ENCODE data around the gene ALPG. TPM values are rescaled to one million over a fixed set of nuclear protein-coding genes. Genes with fewer than 3 reads are reported as not detected.
A peak's percentile ranks its signal among the peaks of the same experiment; 100 is the strongest.

ALPG gene
- total and polyA plus RNA-seq, 2 of the 13 experiments (the other 11 are each of a cell fraction or from before 2014, with no cell fraction given): not detected

DNA sequence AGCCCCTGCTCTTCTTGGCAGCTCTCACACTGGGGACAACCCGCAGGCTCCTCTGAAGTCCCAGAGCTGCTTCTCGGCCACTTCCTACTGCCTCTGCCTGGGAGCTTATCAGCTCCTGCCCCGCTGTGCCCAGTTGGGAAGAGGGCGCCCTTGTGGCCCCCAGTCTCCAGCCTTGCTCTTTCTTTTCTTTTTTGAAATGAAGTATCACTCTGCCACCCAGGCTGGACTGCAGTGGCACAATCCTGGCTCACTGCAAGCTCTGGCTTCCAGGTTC is 28.7 kb downstream of the ALPG start:
- no peaks in the 10 kb centered on the region for H3K36me3 ChIP-seq (replicated peaks in 1 of 2; ENCODE audit: control insufficient read depth in 1 of 2, insufficient read depth in 2 of 2, low read length in 2 of 2)
- no peak overlapping the region for H3K27ac ChIP-seq (ENCODE audit: extremely low read length, insufficient read depth, low read length)
- peaks cover 5% of the 10 kb centered on the region for H3K4me1 ChIP-seq (ENCODE audit: insufficient read depth, low read length)
- no peak overlapping the region for H3K4me2 ChIP-seq (ENCODE audit: low read depth, low read length)
- TF ChIP-seq, protein P1, sequence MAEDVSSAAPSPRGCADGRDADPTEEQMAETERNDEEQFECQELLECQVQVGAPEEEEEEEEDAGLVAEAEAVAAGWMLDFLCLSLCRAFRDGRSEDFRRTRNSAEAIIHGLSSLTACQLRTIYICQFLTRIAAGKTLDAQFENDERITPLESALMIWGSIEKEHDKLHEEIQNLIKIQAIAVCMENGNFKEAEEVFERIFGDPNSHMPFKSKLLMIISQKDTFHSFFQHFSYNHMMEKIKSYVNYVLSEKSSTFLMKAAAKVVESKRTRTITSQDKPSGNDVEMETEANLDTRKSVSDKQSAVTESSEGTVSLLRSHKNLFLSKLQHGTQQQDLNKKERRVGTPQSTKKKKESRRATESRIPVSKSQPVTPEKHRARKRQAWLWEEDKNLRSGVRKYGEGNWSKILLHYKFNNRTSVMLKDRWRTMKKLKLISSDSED (CRISPR knock-in tag; IDR thresholded peaks at IDR 0.05): no peak
- TF ChIP-seq ZNF709 (CRISPR knock-in tag; IDR thresholded peaks at IDR 0.05) (no peak), NFE2 (CRISPR knock-in tag; IDR thresholded peaks at IDR 0.05) (no peak), SNAI1 (CRISPR knock-in tag; IDR thresholded peaks at IDR 0.05; ENCODE audit: borderline replicate concordance) (no peak), MTF1 (CRISPR knock-in tag; IDR thresholded peaks at IDR 0.05) (no peak), ZNF354B (CRISPR knock-in tag; IDR thresholded peaks at IDR 0.05) (no peak), TBL1XR1 (IDR thresholded peaks at IDR 0.05; ENCODE audit: borderline replicate concordance, low read length, partially characterized antibody) (no peak), RORA (CRISPR knock-in tag; IDR thresholded peaks at IDR 0.05) (no peak)
- ATAC-seq (no peak), DNase-seq (ENCODE audit: low spot score) (no peak), FAIRE-seq (no peak)
- ChIA-PET POLR2A (no interaction called here), CTCF (ENCODE audit: low intra/inter-chr PET ratio, low total read pairs) (no interaction called here)
- 30% methylated on average over 4 of the region's 4 CpGs for WGBS (ENCODE audit: low lambda C conversion rate)
- no peak overlapping the region for H3K4me3 ChIP-seq (replicated peaks in 1 of 3; ENCODE audit: insufficient read depth in 1 of 3, low read depth in 2 of 3, low read length in 3 of 3)
- no peak overlapping the region for H3K9ac ChIP-seq (ENCODE audit: insufficient read depth, low read depth, low read length)
- BruUV-seq (replicated peaks): no TSS peak
- no peak overlapping the region for H2AFZ ChIP-seq (ENCODE audit: low read length)
- no peaks in the 10 kb centered on the region for H3K79me2 ChIP-seq (ENCODE audit: insufficient read depth, low read length)
- H3K27me3 ChIP-seq (ENCODE audit: control insufficient read depth in 1 of 2, insufficient read depth in 2 of 2, low read length in 2 of 2): peaks cover 24 to 44% of the 10 kb centered on the region in 2 experiments
- intact Hi-C loops (cut with micrococcal nuclease; ENCODE audit: unreplicated experiment) (no loop called here), in situ Hi-C loops (cut with HindIII; ENCODE audit: extremely low pct_ligation_motif_present, low pct_unique_long_range_greater_than_20kb) (no loop called here)
- H3K9me3 ChIP-seq (ENCODE audit: low read length): no peaks in the 10 kb centered on the region
- H4K20me1 ChIP-seq (ENCODE audit: insufficient read depth, low read length): no peaks in the 10 kb centered on the region

DNA sequence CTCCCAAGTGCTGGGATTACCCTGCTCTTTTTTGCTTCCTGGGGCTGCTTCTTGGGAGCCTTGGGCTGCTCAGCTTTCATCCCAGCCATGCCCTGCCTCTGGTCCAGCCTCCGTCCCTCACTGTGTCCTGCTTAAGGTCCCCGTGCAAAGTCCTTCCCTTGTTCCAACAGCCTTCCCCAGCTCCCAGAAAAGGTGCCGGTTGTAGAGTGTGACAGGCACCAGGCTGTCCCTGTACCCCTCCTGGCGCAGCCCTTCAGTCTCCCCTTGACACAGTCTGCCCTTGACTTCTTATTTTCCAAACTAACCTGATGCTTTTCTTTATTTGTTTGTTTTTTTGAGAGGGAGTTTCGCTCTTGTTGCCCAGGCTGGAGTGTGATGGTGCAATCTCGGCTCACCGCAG is 29.2 kb downstream of the ALPG start:
- no peak for ATAC-seq
- Histone ChIP-seq H3K9ac (ENCODE audit: insufficient read depth, low read depth, low read length) (no peak overlapping the region), H3K79me2 (ENCODE audit: insufficient read depth, low read length) (no peaks in the 10 kb centered on the region), H3K4me1 (ENCODE audit: insufficient read depth, low read length) (peaks cover 7% of the 10 kb centered on the region), H3K9me3 (ENCODE audit: low read length) (no peaks in the 10 kb centered on the region), H4K20me1 (ENCODE audit: insufficient read depth, low read length) (no peaks in the 10 kb centered on the region), H3K4me3 (replicated peaks in 1 of 3; ENCODE audit: insufficient read depth in 1 of 3, low read depth in 2 of 3, low read length in 3 of 3) (no peak overlapping the region), H3K36me3 (replicated peaks in 1 of 2; ENCODE audit: control insufficient read depth in 1 of 2, insufficient read depth in 2 of 2, low read length in 2 of 2) (no peaks in the 10 kb centered on the region), H3K27me3 (ENCODE audit: control insufficient read depth in 1 of 2, insufficient read depth in 2 of 2, low read length in 2 of 2) (peaks cover 24 to 44% of the 10 kb centered on the region in 2 experiments), H3K27ac (ENCODE audit: extremely low read length, insufficient read depth, low read length) (no peak overlapping the region), H2AFZ (ENCODE audit: low read length) (no peak overlapping the region), H3K4me2 (ENCODE audit: low read depth, low read length) (no peak overlapping the region)
- 9% methylated on average over 7 of the region's 7 CpGs for WGBS (ENCODE audit: low lambda C conversion rate)
- FAIRE-seq: no peak
- DNase-seq (ENCODE audit: low spot score): no peak
- BruUV-seq (replicated peaks): no TSS peak
- POLR2A ChIA-PET: no interaction called here
- CTCF ChIA-PET (ENCODE audit: low intra/inter-chr PET ratio, low total read pairs): interaction anchor here (1.8 kb wide), 1 partner anchor 536 kb away, joined by 7 read pairs; no protein-coding TSS in a partner anchor
- intact Hi-C loops (cut with micrococcal nuclease; ENCODE audit: unreplicated experiment): no loop called here
- TF ChIP-seq GATA4 (IDR thresholded peaks at IDR 0.05; ENCODE audit: borderline replicate concordance, low read depth) (no peak), FOSL2 (CRISPR knock-in tag; IDR thresholded peaks at IDR 0.05) (peak; percentile 61; the same call in 1 of the 2 replicates)
- in situ Hi-C loops (cut with HindIII; ENCODE audit: extremely low pct_ligation_motif_present, low pct_unique_long_range_greater_than_20kb): no loop called here

All from HepG2 (cell line).